HG03565 (cell line): ENCODE data around the gene TBL1X.
"Not testable (repeated sequence)": the region's sequence is repeated elsewhere in the genome, so short reads cannot be mapped to it uniquely, and the experiment has no call there.

ENCODE experiments used
- ATAC-seq: cut with Tn5 transposase; IDR thresholded peaks from one replicate; pipeline ENCODE4 v1.9.1; 2021; ENCODE audit warnings: mild to moderate bottlenecking, moderate library complexity; ENCODE audit not compliant: unreplicated experiment

TBL1X gene

GRCh38 chrX:9739130-9739529 is 274.3 kb downstream of the TBL1X start:
- no peak for ATAC-seq

- ATAC-seq, result no peak
Measured at GRCh38 chrX:9745417-9746115, 280.7 kb downstream of the TBL1X start.

DNA sequence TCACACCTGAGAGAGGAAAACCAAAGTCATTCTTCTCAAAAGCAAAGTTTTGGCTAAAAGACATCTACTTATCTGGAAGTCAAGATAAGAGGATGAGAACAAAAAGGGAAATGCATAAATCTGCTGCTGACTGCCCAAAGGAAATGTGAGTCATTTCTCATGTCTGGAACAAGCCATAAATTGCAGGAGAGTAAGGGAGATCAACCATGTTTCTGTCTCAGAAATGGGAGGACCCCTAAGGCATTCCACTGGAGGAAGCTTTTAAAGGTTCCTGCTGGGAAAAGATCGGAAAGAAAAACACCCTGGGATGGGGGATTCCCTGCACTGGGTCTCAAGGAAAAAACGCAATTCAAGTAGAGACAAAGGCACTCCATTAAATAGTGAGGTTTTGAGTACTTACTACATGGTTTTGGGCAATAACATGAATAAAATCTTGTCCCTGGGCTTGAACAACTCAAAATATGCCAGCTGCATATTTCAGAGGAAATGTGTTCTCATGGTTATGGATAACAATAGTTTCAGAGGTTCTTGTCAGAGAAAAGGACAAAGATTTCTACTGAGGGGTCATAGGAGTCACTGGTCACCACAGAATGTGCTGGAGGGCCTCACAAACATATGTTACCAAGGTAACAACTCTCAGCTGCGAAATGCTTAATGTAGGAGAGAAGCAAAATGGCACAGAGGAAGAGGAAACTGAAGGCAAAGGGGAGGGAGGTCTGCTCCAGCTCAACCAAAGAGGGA is 281.5 kb downstream of the TBL1X start:
- ATAC-seq, result no peak

DNA sequence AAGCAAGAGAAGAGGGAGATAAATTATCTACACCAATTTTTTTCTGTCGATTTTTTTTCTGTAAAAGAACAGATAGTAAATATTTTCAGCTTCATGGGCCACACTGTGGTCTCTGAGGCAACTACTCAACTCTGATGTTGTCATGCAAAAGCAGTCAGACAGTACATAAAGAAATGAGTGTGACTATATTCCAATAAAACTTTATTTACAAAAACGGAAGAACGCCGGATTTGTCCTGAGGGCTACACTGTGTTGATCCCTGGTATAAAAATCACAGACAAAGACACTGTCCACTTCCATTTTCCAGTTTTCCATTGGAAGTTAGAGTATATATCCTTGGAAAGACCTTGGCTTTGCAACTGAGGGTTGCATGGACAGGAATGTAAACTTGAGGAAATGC is 282.8 kb downstream of the TBL1X start:
- ATAC-seq, result no peak

DNA sequence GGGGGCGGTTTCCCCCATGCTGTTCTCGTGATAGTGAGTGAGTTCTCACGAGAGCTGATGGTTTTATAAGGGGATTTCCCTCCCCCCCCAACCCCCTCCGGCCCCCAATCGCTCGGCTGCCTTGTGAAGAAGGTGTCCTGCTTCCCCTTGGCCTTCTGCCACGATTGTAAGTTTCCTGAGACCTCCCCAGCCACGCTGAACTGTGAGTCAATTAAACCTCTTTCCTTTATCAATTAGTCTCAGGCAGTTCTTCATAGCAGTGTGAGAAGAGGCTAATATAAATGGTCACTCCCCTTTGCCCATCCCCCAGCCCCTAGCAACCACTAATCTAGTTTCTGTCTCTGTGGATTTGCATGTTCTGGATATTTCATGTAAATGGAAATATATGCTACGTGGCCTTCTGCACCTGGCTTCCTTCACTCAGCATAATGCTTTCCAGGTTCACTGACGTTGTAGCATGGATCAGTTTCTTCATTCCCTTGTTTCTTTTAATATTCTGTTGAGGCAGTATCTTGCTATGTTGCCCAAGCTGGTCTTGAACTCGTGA is 284.4 kb downstream of the TBL1X start:
- no peak for ATAC-seq

- no peak for ATAC-seq
Measured at GRCh38 chrX:9757366-9757765, 292.5 kb downstream of the TBL1X start.

- no peak for ATAC-seq
Measured at GRCh38 chrX:9758021-9758638, 293.3 kb downstream of the TBL1X start.

GRCh38 chrX:9759337-9759736 is 294.5 kb downstream of the TBL1X start:
- ATAC-seq, result no peak

DNA sequence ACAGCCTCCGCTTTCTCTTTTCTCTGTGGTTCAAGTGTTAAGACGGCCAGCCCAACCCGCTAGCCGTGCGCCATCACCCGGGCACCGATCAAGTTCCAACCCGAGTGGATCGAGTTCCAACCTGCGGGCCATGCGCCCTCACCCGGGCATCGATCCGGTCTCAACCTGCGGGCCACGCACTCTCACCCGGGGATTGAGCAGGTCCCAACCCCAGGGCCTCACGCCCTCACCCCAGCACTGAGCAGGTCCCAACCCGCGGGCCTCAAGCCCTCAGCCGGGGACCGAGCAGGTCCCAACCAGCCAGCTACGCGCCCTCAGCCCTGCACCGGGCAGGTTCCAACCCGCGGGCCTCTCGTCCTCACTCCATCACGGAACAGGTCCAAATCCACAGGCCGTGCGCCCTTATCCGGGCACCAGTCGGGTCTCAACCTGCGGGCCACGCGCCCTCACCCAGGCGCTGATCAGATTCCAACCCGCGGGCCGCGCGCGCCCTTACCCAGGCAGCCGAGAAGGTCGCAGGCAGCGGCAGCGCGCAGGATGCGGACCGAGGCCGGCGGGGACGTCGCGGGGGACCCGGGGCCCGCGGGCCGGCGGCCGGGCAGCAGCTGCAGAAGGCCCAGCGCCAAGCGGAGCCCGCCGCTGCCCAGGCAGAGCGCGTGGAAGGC is 300.3 kb downstream of the TBL1X start:
- no peak for ATAC-seq

DNA sequence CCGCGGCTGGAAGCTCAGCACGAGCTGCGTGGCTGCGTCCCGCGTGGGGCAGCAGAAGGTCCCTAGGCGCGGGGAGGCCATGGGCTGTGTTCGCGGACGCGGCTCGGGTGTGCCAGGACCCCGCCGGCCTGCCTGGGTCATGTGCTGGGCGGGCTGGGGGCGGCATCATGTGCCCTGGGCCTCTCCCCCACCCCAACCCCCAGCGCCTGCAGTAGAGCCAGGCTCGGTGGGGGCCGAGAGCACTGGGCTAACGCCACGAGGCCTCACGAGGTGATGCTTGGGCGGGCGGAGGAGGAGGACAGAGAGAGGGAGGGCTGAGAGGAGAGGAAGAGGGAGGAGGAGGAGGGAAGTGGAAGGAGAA is 300.9 kb downstream of the TBL1X start, which contains the start of gene GPR143:
GPR143 (minus strand) TSS at position 111 of the 361 bp plus-strand sequence; CDS start at position 81, 30 bp downstream.
- no peak for ATAC-seq

DNA sequence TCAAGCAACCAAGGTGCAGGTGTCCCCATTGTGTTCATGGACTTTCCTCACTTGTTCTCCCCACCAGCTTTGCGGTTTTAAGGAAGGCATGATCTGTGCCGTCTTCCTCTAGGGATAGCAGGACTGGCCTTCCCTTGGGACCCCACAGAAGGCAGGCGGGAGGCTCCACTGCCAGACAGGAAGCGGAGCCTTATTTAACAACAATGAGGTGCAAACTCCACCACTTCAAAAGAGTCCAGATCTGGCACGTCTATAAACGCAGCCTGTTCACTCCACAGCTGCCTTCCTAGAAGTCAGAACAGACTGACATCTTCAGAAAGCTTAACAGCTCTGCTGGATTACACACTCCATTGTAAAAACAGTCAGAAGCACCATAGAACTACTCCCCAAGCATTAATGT is 302.5 kb downstream of the TBL1X start:
- no peak for ATAC-seq

DNA sequence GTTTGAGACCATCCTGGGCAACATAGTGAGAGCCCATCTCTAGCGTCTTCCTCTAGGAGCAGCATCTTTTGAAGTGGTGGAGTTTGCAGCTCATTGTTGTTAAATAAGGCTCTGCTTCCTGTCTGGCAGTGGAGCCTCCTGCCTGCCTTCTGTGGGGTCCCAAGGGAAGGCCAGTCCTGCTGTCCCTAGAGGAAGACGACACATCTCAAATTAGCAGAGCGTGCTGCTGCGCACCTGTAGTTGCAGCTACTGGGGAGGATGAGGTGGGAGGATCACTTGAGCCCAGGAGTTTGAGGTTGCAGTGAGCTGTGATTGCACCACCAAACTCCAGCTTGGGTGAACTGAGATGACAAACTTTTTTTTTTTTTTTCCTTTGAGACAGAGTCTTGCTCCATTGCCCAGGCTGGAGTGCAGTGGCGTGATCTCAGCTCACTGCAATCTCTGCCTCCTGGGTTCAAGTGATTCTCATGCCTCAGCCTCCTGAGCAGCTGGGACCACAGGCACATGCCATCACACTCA is 303.5 kb downstream of the TBL1X start:
- ATAC-seq, result not testable (repeated sequence)

DNA sequence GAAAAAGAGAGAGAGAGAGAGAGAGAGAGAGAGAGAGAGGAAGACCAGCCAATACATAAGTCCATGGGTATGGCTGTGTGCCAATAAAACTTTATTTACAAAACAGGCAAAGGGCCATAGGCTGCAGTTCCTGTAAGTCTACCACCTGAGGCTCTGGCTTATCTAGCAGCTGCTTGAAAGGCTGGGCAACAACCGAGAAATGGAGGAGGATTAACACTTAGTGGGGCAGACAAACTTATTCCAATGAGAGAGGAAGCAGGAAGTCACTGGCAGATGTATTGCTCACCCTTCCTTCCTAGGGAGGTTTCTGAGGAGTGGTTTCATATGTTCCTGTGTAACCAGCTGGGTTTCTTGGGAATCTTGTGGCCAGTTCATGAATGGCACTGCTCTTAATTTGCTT is 305.5 kb downstream of the TBL1X start:
- no peak for ATAC-seq

GRCh38 chrX:9772943-9773342 is 308.1 kb downstream of the TBL1X start:
- ATAC-seq, result no peak

GRCh38 chrX:9775930-9776329 is 311.1 kb downstream of the TBL1X start:
- ATAC-seq, result no peak

DNA sequence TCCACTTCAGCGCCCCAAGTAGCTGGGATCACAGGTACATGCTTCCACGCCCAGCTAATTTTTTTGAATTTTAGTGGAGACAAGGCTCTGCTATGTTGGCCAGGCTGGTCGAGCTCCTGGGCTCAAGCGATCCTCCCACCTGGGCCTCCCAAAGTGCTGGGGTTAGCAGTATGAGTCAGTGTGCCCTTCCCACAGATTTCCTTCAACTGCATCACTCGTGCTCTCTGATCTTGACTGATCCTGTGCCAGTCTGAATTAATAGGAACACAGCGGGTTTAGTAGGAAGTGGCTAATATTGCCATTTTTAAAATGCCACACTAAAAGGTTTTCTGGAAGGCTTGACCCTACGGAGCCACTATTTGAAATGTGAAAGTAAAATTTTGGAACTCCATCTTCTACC is 317.1 kb downstream of the TBL1X start:
- ATAC-seq, result no peak

DNA sequence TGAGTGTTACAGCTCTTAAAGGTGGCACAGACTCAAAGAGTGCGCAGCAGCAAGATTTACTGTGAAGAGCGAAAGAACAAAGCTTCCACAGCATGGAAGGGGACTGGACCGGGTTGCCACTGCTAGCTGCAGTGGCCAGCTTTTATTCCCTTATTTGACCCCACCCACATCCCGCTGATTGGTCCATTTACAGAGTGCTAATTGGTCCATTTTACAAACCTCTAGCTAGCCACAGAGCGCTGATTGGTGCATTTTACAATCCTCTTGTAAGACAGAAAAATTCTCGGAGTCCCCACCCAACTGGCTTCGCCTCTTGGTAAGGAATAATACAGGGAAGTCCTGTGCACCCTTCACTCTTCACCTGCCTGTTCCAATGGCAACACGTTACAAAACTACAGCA is 319.5 kb downstream of the TBL1X start:
- no peak for ATAC-seq

DNA sequence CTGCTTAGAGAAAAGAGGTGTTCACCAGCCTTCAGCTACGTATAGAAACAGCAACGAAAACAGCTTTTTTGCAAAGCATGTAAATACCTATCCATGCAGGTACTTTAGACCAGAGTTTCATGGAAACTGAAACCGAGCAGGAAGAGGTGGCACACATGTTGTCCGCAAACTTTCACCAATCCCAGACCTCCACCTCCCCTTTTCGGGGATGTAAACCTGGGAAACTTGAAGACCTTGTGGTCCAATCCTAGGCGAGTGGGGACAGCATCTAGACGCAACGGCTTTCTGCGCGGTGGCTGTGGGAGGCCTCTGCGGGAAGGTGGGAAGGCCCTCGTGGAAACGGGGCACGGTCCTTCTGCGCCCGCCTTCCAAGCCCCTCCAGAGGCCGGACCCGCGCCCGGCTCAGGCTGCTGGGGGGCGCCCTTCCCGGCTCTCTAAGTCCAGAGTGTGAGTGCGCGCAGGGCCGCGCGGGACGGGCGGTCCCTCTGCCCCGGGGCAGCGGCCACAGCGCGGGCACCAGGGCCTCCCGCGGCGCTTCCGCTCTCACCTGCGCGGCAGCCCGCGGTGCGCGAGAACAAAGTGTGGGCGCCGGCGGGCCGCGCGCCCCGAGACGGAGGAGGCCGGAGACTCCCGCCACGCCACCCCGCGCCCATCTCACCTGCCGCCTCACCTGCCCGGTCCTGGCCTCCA is 320.5 kb downstream of the TBL1X start:
- no peak for ATAC-seq

DNA sequence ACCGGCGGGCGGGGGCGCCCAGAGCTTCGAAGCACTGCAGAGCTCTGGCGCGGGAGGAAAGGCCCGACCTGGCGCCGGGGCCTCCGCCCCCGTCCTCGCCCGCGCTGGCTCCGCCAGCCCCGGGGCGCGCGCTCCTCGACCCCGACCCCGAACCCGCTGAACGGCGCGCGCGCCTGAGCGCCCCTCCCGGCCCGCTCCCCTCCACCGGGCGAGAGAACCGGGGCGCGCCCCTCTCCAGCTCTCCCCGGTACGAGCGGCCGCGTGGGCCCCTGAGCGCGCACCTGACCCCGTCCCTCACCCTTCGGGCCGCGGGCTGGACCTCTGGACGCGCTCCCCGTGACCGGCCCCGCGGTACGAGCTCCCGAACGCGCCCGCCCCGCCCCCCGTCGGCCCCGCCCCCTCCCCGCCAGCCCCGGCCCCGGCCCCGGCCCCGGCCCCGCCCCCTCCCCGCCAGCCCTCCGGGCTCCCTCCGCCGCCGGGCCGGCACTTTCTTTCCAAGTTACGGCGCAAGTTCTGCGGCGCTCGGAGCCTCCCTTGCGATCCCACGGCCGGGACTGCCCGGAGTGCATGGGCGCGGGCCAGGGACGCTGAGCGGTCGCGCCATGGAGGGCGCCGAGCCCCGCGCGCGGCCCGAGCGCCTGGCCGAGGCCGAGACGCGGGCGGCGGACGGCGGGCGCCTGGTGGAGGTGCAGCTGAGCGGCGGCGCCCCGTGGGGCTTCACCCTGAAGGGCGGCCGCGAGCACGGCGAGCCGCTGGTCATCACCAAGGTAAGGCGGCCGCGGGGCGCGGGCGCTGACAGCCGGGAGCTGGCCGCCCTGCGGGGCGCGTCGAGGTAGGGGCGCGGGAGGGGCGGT is 321.3 kb downstream of the TBL1X start, which contains the start of gene SHROOM2:
SHROOM2 (plus strand) TSS at position 486 of the 854 bp plus-strand sequence; CDS start at position 603, 117 bp downstream.
- no peak for ATAC-seq
